Measurements from ENCODE around the gene IRF9.
A peak's percentile ranks its signal among the peaks of the same experiment; 100 is the strongest.

Gene IRF9

DNA sequence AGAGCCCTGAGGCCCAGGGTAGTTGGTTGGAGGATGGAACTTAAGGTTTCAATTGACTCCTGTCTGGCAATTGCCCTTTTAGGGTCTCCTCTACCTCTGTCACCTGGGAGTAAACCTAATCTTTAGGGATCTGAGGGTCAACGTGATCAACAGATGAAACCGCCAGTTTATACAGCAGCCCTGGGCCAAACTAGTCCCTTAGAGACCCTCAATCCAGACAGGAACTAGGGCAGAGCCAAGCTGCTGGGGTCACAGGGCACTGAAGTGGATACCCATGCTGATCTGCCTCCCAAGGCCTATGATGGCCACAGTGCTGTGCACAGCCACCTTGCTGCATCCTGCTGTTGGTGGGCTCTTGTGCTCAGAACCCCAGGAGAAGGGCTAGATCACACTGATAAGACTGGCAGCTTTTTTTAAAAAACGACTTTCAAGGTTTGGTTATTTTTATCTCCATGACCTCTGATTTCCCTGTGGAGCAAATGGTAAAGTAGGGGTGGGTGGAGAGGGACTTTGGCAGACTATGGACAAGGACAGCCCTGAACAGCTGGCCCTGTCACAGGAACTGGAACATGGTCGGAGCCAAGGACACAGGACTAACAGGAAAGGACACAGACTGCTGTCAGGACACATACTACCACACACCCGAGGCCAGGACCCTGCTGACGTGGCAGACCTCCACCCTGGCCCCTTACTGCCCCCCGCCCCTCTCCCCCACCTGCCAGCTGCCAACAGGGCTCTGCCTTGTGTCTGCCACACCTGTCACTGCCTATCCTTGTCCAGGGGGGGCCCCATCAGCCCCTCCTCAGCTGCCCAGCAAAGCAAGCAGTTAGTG is 30.1 kb upstream of the IRF9 start:
- no peak for DNase-seq

DNA sequence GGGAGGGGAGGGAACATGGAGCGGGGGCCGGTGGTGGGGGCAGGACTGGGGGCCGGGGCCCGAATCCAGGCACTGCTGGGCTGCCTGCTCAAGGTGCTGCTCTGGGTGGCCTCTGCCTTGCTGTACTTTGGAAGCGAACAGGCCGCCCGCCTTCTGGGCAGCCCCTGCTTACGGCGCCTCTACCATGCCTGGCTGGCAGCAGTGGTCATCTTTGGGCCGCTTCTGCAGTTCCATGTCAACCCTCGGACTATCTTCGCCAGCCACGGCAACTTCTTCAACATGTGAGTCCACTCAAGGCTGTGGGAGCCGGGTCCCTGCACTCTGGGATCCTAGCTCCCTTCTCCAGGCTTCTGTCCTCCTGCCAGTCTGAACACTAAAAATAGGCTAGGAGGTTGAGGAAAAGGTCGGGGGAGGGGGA is 29.5 kb upstream of the IRF9 start:
- no peak for DNase-seq

DNA sequence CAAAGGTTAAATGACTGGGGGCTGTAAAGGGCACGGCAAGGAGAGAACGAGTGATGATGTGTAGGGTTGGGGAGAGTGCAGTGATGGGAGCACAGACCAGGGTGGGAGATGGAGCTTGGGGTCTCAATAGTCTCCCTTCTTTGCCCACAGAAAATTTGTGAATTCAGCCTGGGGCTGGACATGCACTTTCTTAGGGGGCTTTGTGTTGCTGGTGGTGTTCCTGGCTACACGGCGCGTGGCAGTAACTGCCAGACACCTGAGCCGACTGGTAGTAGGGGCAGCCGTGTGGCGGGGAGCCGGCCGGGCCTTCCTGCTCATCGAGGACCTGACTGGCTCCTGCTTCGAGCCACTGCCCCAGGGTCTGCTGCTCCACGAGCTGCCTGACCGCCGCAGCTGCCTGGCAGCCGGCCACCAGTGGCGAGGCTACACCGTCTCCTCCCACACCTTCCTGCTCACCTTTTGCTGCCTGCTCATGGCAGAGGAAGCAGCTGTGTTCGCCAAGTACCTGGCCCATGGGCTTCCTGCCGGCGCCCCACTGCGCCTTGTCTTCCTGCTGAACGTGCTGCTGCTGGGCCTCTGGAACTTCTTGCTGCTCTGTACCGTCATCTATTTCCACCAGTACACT is 28.9 kb upstream of the IRF9 start:
- DNase-seq: peak; percentile 35

DNA sequence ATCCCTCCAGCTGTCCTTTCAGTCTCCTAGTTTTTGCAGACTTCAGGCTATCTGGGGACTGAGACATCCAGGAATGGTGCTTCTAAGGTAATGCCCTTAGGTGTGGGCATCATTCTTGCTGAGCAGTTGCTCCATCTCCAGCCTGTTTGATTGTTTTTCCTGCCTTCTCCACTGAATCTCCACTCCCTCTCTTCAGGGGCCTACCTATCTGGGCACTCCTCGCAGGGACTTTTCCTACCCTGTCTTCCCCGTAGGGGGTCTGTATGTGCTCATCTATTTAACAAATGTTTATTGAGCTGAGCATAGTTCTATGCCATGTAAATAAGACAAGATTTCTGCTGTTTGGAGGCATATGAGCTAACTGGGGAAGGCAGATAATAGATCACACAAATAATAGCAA is 28.1 kb upstream of the IRF9 start:
- DNase-seq: no peak

DNA sequence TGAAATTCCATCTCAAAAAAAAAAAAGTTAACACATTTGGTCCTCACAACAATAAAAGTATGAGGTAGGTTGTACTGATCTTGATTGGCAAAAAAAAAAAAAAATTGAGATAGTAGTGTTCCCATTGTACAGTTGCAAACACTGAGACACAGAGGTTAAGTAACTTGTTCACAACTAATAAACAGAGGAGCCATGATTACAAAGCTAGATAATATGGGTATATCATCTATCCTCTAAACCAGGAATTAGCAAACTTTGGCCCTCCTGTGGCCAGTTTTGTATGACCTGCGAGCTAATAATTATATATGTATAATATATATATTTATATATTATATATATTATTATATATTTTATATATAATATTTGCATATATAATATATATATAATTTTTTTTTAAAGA is 27.3 kb upstream of the IRF9 start:
- DNase-seq: no peak

DNA sequence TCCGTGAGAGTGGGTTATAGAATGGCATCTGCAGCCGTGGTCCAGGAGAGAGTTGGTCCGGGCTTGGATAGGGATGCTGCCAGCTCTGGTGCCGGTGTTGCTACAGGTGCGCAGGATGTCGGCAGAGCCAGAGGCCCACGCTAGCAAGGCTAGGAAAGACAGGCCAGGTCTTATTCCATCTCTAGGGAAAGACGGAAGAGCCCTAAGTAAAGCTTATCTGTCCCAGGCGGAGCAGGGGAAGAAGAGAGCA is 25.6 kb upstream of the IRF9 start:
- peak; percentile 75 for DNase-seq

DNA sequence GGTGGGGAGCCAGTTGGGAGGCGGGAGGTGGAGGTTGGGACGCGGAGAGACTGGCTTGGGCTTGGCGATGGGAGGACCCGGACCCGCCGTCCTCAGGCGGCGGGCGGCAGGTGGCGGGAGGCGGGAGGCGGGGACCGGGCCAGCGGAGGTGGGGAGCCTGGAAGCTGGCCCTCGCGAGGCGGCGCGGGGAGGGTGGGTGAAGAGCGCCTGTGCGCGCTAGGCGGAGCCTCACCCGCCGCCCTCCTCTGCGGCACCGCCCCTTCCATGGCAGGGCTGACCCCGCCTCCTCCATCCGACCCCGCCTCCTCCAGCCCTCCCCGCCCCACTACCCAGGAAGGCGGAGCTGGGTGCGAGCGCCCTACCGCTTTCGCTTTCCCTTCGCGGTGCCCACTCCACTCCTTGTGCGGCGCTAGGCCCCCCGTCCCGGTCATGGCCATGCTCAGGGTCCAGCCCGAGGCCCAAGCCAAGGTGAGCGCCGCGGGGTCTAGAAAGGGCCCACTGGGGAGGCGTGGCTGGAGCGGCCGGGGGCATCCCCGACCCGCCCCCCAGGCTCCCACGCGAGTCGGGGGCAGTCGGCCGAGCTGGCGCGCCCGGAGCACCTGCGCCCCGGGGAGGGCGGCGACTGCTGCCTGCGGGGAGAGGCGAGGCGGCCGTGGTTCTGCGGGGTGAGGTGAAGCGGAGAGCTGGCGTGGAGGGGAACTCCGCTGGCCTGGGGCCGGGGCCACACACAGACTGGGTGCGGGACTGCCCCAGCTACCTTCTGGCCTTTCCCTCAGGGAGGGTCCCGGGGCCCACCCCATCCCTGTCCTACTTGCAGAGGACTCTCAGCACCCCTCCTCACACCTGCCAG is 25.0 kb upstream of the IRF9 start, which contains the start of gene PSME1:
PSME1 (plus strand) TSS at position 361 of the 850 bp plus-strand sequence; CDS start at position 430, 69 bp downstream.
- peak; percentile 80 for DNase-seq

DNA sequence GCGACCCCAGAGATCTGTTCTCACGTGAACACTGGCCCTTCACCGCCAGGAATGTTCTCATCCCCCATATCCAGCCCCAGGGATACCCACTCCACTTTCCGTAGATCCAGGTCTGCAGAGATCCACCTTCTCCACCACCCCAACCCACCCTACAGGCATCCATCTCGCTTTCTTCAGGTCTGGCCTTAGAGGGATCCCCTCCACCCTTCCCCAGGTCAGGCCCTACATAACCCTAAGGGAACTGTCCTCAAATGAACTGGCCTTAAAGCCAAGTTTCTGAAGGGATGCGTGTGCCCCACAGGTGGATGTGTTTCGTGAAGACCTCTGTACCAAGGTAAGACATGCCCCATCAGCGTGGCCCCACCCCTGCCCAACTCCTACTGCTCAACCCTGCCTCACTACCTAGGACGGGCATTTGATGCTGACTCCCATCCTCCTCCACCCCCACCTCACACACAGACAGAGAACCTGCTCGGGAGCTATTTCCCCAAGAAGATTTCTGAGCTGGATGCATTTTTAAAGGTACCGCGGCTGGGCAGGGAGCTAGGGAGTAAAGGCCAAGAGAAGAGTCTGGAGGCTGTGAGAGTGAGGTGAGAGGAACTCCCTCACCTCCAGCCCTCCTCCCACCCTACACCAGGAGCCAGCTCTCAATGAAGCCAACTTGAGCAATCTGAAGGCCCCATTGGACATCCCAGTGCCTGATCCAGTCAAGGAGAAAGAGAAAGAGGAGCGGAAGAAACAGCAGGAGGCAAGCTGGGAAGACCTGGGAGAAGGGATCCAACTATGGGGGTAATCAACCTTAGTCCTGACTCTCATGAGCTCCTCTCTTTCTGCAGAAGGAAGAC is 24.2 kb upstream of the IRF9 start:
- no peak for DNase-seq

DNA sequence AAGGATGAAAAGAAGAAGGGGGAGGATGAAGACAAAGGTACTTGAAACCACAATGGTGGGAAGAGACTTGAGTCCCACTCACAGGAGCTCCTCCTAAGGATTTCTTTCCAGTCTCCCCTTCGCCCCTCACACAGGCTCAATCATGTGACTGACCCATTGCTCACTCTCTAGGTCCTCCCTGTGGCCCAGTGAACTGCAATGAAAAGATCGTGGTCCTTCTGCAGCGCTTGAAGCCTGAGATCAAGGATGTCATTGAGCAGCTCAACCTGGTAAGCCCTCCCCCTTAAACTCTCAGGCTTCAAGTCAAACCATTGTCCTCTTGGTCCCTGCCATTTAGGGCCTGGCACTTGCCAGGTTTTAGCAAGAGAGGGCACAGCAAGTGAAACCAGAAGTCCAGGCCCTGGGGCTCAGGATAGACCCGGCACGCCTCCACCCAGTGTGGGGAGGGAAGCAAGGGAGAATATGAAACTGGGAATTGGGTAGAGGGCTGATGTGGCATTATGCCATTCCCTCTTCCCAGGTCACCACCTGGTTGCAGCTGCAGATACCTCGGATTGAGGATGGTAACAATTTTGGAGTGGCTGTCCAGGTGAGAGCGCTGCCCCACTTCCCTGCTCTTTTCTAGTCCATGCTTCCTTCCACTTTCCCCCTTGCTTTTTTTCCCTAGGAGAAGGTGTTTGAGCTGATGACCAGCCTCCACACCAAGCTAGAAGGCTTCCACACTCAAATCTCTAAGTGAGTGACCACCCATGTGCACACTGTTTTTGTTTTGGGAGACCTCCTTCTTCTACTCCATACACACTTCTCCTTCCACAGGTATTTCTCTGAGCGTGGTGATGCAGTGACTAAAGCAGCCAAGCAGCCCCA is 23.3 kb upstream of the IRF9 start:
- no peak for DNase-seq

DNA sequence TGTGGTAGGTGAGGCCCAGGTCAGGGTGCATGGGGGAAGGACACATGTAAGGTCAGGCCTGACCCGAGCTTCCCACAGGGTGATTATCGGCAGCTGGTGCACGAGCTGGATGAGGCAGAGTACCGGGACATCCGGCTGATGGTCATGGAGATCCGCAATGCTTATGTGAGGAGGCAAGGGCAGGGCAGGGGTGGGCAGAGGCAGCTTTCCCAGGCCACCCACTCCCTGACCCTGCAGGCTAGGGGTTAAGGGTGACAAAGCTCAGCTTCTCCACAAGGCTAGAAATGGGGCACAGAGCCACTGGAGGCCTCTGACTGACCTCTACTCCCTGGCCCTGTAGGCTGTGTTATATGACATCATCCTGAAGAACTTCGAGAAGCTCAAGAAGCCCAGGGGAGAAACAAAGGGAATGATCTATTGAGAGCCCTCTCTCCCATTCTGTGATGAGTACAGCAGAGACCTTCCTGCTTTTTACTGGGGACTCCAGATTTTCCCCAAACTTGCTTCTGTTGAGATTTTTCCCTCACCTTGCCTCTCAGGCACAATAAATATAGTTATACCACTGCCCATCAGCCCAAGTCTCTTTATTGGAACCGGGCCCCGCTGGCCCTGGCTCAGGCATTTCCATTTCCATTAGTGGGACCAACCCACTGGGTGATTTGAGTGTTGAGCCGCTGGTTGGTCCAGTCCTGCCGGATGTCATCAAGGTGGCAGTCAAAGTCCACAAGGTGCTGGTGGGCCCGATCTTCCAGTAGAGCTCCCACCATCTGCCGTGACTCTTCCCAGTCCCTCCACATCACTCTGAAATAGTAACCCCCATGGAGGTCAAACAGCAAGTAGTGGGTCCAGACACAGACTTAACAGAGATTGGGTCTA is 22.4 kb upstream of the IRF9 start:
- DNase-seq: no peak

DNA sequence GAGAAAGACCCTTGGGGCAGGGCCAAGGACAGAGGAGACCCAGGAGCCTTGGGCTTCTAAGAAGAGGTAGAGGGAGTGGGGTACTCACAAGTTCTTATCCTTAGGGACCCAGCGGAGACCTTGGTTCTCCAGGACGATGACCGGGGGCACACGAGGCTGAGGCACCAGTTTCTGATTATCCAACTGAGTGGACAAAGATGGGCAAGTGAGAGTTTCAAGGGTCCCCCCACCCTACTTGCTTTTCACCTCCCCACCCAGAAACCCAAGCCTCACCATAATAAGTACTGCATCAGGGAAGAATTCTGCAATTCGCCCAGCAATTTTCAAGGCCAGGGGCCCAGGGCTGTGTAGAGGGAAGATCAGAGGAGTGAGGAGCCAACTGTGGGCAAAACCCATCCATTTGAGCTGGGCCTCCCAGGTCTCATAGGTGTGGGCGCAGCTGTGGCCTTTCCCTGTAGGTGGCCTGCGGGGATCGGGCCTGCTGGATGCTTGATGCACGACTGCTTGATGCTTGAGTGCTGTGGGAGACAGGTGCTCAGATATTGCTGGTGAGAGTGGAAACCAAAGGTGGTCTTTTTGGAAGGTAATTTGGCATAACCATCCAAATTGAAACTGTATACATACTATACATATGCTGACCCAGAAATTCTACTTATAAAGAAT is 21.7 kb upstream of the IRF9 start:
- no peak for DNase-seq

DNA sequence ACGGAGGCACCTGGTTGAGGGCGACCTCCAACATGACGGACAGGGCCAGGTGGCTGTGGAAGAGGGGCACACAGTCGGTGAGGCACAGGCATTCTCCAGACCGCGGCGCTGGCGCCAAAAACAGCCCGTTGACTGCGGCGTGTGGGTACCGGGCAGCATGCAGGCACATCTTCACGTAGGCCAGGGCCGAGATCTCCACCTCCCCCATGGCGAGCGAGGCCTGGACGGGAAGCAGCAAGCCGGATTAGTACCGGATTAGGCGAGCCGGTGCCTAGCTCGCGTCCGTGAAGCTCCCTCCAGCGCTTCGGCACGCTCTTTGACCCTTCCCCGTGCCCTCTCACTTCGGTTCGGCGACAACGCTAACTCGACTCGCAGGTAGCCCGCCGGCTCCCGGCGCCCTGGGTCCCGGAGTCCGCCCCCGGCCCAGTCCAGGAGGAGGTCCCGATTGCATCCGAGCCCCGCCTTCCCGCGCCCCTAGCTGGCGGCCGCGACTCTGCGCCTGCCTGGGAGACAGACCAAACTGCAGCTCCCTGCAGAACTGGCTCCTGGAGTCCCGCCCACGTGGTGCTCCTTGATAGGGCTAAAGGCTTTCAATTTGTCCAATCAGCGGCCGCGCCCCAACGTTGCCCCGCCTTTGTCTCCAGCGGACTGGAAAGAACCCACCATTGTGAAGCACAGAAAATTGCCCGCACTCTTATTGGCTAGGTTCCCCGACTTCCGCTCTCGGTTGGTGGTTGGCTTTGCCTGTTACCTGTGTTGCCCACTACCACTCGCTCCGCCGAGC is 19.8 kb upstream of the IRF9 start, which contains the start of gene EMC9:
EMC9 (minus strand) TSS at position 495 of the 784 bp plus-strand sequence; CDS start at position 208, 287 bp downstream.
- DNase-seq: peak; percentile 95

DNA sequence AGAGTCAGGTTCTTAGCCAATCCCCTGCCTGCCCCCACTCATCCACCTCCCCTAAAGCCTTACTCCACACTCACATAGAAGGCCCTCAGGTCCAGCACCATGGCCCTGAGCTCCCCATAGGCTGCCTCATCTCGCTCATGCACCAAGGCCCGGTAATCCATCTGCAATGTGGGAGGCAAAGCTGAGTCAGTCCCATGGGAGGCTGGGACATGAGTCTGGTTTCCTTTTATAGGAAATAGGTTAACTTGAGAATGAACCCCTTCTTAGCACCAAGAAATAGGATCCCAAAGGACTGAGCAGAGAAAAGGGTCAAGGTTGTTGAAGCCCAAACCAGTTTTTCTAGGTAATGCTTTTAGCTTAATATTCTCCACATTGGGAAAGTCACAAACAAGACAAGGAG is 17.6 kb upstream of the IRF9 start:
- no peak for DNase-seq

DNA sequence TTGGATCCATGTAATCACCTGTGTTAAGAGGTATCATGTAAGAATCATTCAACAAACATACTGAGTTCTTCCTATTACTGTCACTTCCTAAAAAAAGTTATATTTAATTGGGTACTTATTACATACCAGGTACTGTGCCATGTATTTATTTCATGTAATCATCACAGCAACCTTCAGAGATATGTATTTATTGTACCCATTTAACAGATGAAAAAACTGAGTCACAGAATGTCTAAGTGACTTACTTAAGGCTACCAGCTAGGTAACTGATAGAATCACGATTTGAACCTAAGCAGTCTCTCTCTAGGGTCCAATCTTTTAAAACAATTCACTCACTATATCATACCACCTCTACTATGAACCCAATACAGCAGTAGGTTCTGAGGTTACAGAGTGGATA is 16.6 kb upstream of the IRF9 start:
- no peak for DNase-seq

DNA sequence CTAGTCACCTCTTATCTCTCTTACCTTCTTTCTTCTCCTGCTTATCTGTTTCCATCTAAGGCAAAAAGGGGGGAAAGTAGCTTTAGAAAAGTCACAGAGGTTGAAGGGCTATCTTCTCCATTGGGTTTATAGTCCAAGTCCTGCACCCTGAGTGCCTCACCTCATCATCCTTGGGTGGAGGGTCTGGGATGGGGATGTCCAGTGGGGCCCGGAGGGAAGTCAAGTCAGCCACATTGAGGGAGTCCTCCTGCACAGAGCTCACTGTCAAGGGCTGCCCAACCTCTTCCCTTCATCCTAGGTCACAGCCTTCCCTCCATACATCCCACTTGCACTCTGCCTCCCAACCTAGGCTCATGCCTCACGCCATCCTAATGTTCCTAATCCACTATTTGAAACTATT is 15.8 kb upstream of the IRF9 start:
- no peak for DNase-seq

DNA sequence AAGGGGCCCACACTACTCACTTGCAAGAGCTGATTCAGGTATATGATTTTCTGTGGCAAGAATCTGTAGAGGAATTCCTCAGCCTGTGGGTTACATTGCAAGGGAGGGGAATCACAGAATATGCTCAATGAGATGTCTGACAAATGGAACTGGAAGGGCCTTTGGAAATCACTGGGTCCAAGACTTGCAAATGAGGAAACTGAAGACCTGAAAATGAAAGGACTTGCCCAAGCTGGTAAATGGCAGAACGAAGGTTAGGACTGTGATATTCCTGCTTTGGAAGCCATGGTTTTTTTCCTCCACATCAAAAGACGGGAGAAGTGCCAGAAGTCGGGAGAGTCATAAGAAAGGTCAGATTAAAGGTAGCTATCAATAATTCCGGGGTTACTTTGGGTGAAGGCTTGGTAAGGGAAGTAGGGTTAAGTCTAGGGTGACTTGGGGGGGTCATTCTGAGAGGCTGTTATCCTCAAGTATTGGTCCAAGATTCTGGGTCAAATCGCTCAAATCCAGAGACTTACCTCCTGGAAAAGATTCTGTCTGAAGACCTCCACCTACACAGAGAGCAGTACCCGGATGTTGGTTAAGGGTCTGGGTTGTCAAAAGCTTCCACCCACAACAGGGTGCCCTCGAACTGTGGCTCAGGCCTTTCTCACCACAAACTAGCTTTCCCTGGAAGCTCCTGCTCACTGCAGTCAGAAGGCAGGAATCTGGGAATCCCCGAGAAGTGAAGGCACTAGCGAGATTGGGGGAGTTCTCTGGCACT is 15.2 kb upstream of the IRF9 start:
- DNase-seq: peak; percentile 80

DNA sequence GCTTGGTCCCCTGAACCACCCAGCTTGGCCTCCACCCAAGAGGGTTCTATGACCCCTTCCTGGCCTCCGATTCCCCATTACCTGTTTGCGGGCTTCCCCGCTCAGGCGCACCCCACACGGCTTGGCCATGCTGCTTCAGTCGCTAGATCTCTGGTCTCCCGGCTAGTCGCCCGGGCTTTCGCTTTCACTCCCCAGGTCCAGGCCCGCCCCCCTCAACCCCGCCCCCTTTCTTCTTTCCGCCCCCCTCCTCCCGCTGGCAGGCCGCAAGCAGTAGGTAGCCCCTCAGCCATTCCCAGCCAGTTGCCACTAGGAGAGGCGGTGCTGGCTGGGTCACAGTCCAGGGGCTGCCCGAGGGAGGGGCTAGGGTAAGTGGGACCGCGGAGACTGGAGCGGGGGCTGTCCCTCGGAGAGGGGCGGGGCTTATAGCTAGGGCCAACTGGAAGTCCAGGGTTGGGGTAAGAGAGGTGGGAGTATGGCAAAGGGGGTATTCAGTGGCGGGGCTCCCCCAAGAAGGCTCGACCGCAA is 14.6 kb upstream of the IRF9 start, which contains the start of gene PSME2:
PSME2 (minus strand) TSS at position 158 of the 525 bp plus-strand sequence; CDS start at position 129, 29 bp downstream.
- peak; percentile 80 for DNase-seq
